M059J (cell line): ENCODE measurements around the gene METTL25. TPM values are rescaled to one million over a fixed set of nuclear protein-coding genes. Genes with fewer than 3 reads are reported as not detected.

Experiments used
- DNase-seq: peaks from one replicate; pipeline ENCODE4 v3.0.0-alpha.2; 2012; ENCODE audit warnings: low read depth
- total RNA-seq: library from RNA; depleted of rRNA; stranded (reverse); fragments of >200 nt; shearing (Covaris generic); gene quantifications from 2 replicates; pipeline ENCODE4 v1.2.3, GENCODE V29; 2014

METTL25 gene
- total RNA-seq, 1 experiment from 2014 or later, result 2.7 TPM

DNA sequence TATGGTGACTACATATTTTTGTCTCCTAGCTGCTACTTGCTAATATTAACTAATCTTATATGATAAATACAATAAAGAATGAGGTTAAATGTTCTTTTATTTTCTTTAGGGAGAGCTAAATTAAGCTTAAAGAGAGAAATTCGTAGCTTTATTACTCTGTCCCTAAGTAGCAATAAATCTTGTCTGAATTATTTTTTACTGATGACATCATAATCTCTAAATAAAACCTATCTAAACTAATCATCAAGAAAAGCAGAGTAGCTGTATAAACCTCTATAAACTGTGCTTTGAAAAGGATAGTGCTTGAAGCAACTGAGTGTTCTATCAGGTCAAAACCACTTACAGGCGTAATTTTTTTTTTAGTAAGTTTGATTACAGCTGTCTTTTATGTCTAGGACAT, 42.5 kb downstream of the METTL25 start:
- no peak for DNase-seq

DNA sequence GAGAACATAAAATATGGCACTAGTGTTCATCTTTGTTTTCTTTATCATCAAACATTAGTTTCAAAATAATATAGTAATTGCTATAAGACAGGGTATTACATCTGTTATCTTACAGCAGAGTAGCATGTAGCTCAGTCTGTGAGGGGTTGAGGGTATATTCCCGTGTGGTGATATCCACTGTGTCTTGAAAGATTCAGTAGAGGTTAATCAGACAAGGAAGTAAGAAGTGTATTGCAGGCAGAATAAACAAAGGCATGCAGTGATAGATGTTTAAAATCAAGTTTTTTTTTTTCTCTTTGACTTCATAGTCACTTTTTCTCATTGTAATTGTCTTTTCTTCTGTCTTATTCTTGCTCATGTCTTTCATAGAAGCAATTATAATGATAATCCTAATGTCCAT, 48.3 kb downstream of the METTL25 start:
- no peak for DNase-seq

DNA sequence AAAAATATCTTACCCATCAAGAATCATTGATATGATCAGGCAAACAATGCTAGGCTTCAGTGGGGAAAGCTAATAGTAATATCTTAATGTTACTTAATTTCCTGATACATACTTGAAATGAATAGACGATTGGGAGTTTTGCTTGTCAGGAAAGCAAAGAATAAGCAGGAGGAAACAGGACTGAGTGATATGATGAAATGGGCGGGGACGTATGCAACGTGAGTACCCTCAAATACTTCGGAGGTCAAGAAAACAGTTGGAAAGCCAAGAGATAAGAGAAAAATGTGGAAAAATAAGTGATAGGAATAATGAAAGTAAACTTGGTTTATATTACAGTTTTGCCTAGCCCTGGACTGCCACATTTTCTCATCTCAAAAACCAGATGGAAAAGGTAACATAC, 49.2 kb downstream of the METTL25 start:
- DNase-seq, result no peak

- no peak for DNase-seq
Observed at GRCh38 chr12:82408844-82409243, 50.5 kb downstream of the METTL25 start.

DNA sequence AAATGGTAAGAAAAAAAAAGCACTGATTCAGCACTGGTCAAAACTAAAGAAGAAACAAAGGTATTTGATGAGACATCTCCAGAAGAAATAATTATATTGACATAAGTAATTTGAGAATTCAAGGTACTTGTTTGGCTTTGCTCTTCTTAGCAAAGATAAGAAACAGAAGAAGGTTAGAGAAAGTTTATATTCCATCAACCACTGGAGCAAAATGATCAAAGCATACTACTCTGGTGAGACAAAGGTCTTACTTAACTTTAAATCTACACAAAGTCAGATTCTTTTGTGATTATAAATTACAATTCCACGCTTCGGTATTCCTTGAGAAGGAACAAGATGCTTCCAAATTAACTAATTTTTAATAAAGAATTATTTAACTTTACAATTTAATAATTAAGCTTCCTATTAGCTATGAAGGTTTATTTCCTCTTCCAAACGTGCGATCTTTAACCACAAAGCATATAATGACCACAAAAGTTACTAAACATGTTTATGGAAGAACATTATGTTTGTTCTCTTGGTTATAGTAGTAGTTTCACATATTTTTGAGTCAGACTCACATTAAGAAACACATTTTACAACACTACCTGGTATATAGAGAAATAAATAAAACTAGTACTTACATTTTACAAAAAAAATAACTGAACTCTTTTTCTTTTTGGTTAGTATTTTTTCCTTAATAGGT, 53.4 kb downstream of the METTL25 start:
- DNase-seq, result no peak

- DNase-seq, result no peak
Observed at GRCh38 chr12:82412246-82412645, 53.9 kb downstream of the METTL25 start.

DNA sequence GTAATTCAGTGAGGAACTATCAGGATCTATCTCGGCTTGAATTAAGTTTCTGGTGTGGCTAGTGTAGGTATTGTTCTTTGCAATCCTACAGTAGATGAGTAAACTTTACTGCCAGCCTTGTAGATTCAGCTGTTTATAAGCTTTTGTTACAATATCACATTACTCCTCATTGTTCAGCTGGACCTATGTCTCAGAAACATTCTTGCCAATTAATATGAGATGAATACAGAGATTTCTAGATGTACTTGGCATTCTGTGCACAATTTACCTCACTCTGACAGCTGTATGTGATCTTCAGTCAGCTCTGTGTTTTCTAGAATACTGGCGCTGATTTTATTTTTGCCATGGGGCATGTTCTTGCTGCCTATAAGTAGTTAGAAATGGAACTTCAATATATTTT, 55.7 kb downstream of the METTL25 start:
- no peak for DNase-seq

GRCh38 chr12:82414926-82415325, 56.6 kb downstream of the METTL25 start:
- peak; percentile 0 for DNase-seq

- DNase-seq, result peak; percentile 5
Observed at GRCh38 chr12:82415402-82415801, 57.1 kb downstream of the METTL25 start.

DNA sequence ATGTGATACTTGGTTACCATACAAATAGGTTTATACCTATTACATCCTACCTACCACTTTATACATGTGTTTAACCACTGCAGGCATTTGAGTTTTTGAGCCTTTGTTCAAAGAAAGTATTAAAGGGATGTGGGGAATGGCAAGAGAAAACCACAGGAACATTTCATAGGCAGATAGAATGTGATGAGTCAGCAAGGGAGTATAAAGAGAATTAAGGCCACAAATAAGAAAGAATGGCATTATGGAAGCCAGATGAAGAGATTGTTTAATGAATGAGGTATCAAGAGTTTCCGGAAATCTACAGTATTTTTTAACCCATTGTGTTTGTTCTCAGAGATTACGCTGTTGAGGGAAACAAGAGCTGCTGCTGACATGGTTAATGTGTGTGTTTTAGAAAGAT, 66.9 kb downstream of the METTL25 start:
- DNase-seq, result peak; percentile 39

- no peak for DNase-seq
Observed at GRCh38 chr12:82426081-82426480, 67.8 kb downstream of the METTL25 start.

- no peak for DNase-seq
Observed at GRCh38 chr12:82426586-82426985, 68.3 kb downstream of the METTL25 start.

GRCh38 chr12:82430541-82431145, 72.3 kb downstream of the METTL25 start:
- no peak for DNase-seq

DNA sequence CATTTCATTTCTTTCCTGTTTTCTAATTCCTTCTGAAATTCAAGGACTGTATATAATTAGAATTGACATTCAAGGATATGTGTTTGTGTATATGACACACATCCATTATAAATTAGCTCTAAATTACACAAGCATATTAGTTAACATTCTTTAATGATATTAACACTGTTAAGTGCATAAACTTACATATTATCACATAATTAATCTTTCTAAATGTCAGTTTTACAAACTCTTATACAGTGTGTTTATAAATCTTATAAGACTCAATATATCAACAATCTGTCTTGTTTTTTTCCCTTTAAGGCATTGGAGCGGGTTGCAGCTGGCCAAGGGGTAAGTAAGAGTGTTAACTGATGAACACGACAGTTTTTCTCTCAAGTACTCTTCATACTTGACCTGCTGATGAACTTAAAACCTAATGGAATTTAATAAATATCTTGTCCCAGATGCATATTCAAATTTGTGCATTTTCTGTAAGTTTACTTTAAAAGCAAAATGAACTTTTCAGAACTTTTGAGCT, 76.1 kb downstream of the METTL25 start:
- no peak for DNase-seq

- no peak for DNase-seq
Observed at GRCh38 chr12:82436354-82436753, 78.0 kb downstream of the METTL25 start.

- no peak for DNase-seq
Observed at GRCh38 chr12:82437744-82438143, 79.4 kb downstream of the METTL25 start.

GRCh38 chr12:82438356-82438755, 80.0 kb downstream of the METTL25 start:
- peak; percentile 1 for DNase-seq

- no peak for DNase-seq
Observed at GRCh38 chr12:82440885-82441284, 82.6 kb downstream of the METTL25 start.

GRCh38 chr12:82448911-82449578, 90.7 kb downstream of the METTL25 start:
- no peak for DNase-seq

DNA sequence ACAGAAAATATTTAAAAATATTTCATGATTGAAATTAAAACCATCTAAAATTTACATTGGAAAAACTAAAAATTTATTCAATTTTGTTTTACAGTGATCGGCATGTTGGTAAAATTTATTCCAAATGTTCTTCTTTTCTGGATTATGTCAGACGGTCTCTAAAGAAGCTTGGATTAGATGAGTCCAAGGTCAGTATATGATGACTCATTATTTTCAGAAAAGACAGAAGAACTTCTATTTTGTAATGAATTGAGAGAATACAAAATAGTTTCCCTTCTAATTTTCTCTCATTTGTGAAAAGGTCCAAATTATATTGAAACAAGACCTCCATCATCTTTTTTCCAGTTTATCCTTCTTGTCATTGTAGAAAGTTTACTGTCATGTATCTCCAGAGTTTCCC, 98.3 kb downstream of the METTL25 start:
- no peak for DNase-seq

DNA sequence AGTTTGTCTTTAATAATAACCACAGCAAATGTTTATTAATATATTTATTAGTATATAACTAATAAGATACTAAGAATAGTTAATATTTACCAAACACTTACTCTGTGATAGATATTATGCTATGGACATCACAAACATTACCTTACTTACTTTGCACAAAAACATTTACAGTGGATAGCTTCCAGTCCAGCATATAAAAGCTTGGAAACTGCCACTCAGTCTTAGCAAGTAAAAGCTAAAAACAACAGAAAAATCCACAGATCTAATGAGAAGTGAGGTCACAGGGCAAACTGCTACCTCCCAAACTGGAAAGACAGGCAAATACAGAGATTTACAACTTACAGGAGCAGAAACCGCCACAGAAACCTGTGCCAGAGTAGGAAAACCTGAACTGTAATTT, 99.8 kb downstream of the METTL25 start:
- DNase-seq, result no peak

DNA sequence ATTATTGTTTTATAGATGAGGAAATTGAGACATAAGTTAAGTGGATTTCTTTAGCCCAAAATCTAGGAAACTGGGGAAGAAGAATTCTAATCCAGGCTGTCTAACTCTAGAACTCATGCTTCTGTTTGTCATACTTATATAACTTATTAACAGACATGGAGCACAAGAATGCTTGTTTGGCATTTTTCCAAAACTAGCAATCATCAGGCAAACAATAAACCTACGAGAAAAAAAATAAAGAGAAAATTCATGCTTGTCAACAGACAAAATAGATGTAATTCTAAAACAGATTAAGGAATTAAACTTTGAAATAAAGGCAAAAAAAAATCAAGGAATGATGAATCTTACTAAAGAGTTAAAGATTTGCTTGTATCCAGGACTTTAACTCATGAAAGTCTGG, 103.1 kb downstream of the METTL25 start:
- no peak for DNase-seq

- DNase-seq, result no peak
Observed at GRCh38 chr12:82461836-82462235, 103.5 kb downstream of the METTL25 start.
